Measurements from ENCODE around the gene RXFP2. TPM values are rescaled to one million over a fixed set of nuclear protein-coding genes. Genes with fewer than 3 reads are reported as not detected.

Gene RXFP2
- total and polyA plus RNA-seq, 10 donors, result not detected

- H3K4me3 ChIP-seq, result no peak overlapping the region
- WGBS, 5 donors, result 68 to 91% (median 79%) methylated on average over 6 of the region's 6 CpGs
- no peaks in the 10 kb centered on the region for H3K36me3 ChIP-seq
- no peaks in the 10 kb centered on the region for H3K27me3 ChIP-seq (replicated peaks in 1 of 7)
- H3K4me1 ChIP-seq, result peaks cover 0 to 47% (median 7%) of the 10 kb centered on the region in 6 donors
- no peak for TF ChIP-seq POLR2AphosphoS5 (IDR thresholded peaks at IDR 0.05)
- no peak for TF ChIP-seq POLR2A (IDR thresholded peaks at IDR 0.05)
- TF ChIP-seq CTCF (IDR thresholded peaks at IDR 0.05 in 8 of 11, conservative IDR thresholded peaks at IDR 0.05 in 3 of 11), result no peak
- no peak for DNase-seq
- no peaks in the 10 kb centered on the region for H3K9me3 ChIP-seq
- intact Hi-C loops (cut with DNase I; ENCODE audit: low total_unique reads), result no loop called here
- no peak overlapping the region for H3K27ac ChIP-seq
Measured at GRCh38 chr13:31801088-31801487, 61.8 kb downstream of the RXFP2 start.

- H3K36me3 ChIP-seq, result no peaks in the 10 kb centered on the region
- peak overlapping the region in 1 of 8 donors; percentile 32 for H3K27ac ChIP-seq
- no peak for TF ChIP-seq CTCF (IDR thresholded peaks at IDR 0.05 in 8 of 11, conservative IDR thresholded peaks at IDR 0.05 in 3 of 11)
- no peak for TF ChIP-seq POLR2A (IDR thresholded peaks at IDR 0.05)
- no peak for TF ChIP-seq POLR2AphosphoS5 (IDR thresholded peaks at IDR 0.05)
- H3K4me1 ChIP-seq, result peaks cover 0 to 51% (median 9%) of the 10 kb centered on the region in 6 donors
- no peaks in the 10 kb centered on the region for H3K27me3 ChIP-seq (replicated peaks in 1 of 7)
- H3K4me3 ChIP-seq, result no peak overlapping the region
- DNase-seq, result no peak
- WGBS, 5 donors, result 25 to 37% (median 28%) methylated on average over 1 of the region's 1 CpG
- intact Hi-C loops (cut with DNase I; ENCODE audit: low total_unique reads), result no loop called here
- H3K9me3 ChIP-seq, result no peaks in the 10 kb centered on the region
Measured at GRCh38 chr13:31803311-31803710, 64.0 kb downstream of the RXFP2 start.

DNA sequence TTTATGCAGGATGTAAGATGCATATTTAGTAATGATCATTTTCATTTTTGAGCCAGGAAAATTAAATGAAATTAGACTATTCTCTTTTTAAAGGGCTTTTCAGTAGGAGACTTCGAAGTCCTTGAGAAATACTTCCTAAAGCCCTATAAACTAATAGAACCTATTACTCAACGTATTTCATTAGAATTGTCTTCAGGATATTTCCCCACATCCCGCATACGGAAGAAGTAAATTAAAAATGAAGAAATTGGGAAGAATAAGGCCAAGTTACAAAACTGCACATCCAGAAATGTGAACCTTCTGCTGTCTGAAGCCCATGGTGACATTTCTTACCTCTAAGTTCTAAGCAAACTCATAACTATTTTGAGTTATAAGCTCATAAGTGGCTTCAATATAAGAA lies 66.5 kb downstream of the RXFP2 start:
- H3K4me1 ChIP-seq, result peaks cover 0 to 47% (median 9%) of the 10 kb centered on the region in 6 donors

DNA sequence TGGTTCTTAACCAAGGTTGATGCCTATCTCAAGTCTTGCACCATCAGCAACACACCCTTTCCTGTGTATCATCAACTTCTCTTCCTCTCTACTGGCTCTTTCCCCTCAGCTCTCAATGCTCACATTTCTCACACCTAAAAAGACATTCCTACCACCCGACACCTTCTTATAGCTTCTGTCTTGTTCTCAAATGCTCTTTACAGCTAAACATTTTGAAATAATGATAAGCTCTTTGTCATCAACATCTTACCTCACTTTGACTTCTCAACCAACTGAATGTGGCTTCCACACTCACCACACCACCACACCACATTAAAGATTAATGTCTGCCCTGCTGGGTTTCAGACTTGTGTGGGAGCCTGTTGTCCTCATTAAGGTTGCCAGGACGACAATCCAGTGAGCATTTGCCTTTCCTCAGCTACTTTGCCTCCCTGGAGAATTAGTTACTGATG lies 67.8 kb downstream of the RXFP2 start:
- H3K27me3 ChIP-seq (replicated peaks in 1 of 7), result no peaks in the 10 kb centered on the region
- intact Hi-C loops (cut with DNase I; ENCODE audit: low total_unique reads), result no loop called here
- no peaks in the 10 kb centered on the region for H3K36me3 ChIP-seq
- TF ChIP-seq CTCF (IDR thresholded peaks at IDR 0.05 in 8 of 11, conservative IDR thresholded peaks at IDR 0.05 in 3 of 11) (no peak), POLR2AphosphoS5 (IDR thresholded peaks at IDR 0.05) (no peak), POLR2A (IDR thresholded peaks at IDR 0.05) (no peak)
- H3K27ac ChIP-seq, result peak overlapping the region in 5 of 8 donors; percentile 26 to 75 (median 70)
- 24 to 46% (median 37%) methylated on average over 2 of the region's 2 CpGs for WGBS, 5 donors
- H3K4me3 ChIP-seq, result no peak overlapping the region
- H3K9me3 ChIP-seq, result peaks cover 0 to 17% (median 6%) of the 10 kb centered on the region in 8 donors
- peaks cover 0 to 34% (median 4%) of the 10 kb centered on the region in 6 donors for H3K4me1 ChIP-seq
- DNase-seq, result no peak

More for the DNA sequence above, 66.5 kb downstream of the RXFP2 start:
- Histone ChIP-seq H3K27me3 (replicated peaks in 1 of 7) (no peaks in the 10 kb centered on the region), H3K9me3 (peaks cover 0 to 12% (median 5%) of the 10 kb centered on the region in 8 donors), H3K4me3 (no peak overlapping the region), H3K27ac (peak overlapping the region in 4 of 8 donors; percentile 26 to 75 (median 72)), H3K36me3 (no peaks in the 10 kb centered on the region)
- WGBS, 5 donors, result 34 to 84% (median 62%) methylated on average over 4 of the region's 4 CpGs
- no peak for TF ChIP-seq POLR2AphosphoS5 (IDR thresholded peaks at IDR 0.05)
- TF ChIP-seq POLR2A (IDR thresholded peaks at IDR 0.05), result no peak
- no peak for TF ChIP-seq CTCF (IDR thresholded peaks at IDR 0.05 in 8 of 11, conservative IDR thresholded peaks at IDR 0.05 in 3 of 11)
- intact Hi-C loops (cut with DNase I; ENCODE audit: low total_unique reads), result no loop called here
- no peak for DNase-seq

Data from spleen (tissue), 11 donors.